Kasumi-1 (cell line): ENCODE results near the gene GATA2.
A peak's percentile ranks its signal among the peaks of the same experiment; 100 is the strongest.

ENCODE experiments used
- DNase-seq, 2 experiments: peaks; one replicate each; lab custom pipeline; 2025; lab: John Stamatoyannopoulos, UW

The GATA2 gene

GRCh38 chr3:128487813-128488635 lies 5.0 kb downstream of the GATA2 start:
- peak; percentile 43 to 55 for DNase-seq

- DNase-seq = peak in 1 of 2 experiments; percentile 47
These were observed 5.5 kb downstream of the GATA2 start for GRCh38 chr3:128487538-128487812.

GRCh38 chr3:128486681-128487537 lies 6.1 kb downstream of the GATA2 start:
- peak in 1 of 2 experiments; percentile 17 for DNase-seq

- no peak for DNase-seq
These were observed 6.8 kb downstream of the GATA2 start for GRCh38 chr3:128486205-128486628.

- no peak for DNase-seq
These were observed 7.5 kb downstream of the GATA2 start for GRCh38 chr3:128485282-128486204.

GRCh38 chr3:128484404-128485281 lies 8.4 kb downstream of the GATA2 start:
- no peak for DNase-seq

GRCh38 chr3:128483657-128484403 lies 9.2 kb downstream of the GATA2 start:
- peak in 1 of 2 experiments; percentile 26 for DNase-seq

GRCh38 chr3:128482666-128483656 lies 10.0 kb downstream of the GATA2 start:
- DNase-seq = peak; percentile 88 to 90

GRCh38 chr3:128482175-128482574 lies 10.8 kb downstream of the GATA2 start:
- no peak for DNase-seq

GRCh38 chr3:128481438-128481942 lies 11.5 kb downstream of the GATA2 start:
- no peak for DNase-seq

GRCh38 chr3:128480717-128481437 lies 12.1 kb downstream of the GATA2 start:
- no peak for DNase-seq

GRCh38 chr3:128480278-128480677 lies 12.7 kb downstream of the GATA2 start:
- DNase-seq = no peak

- no peak for DNase-seq
These were observed 13.4 kb downstream of the GATA2 start for GRCh38 chr3:128479558-128480086.

- DNase-seq = no peak
These were observed 14.2 kb downstream of the GATA2 start for GRCh38 chr3:128478576-128479506.

- no peak for DNase-seq
These were observed 16.3 kb downstream of the GATA2 start for GRCh38 chr3:128476659-128477058.

- DNase-seq = no peak
These were observed 17.6 kb downstream of the GATA2 start for GRCh38 chr3:128475355-128475754.

GRCh38 chr3:128473737-128474136 lies 19.3 kb downstream of the GATA2 start:
- no peak for DNase-seq
